ENCODE measurements around the gene TTLL5. TPM values are rescaled to one million over a fixed set of nuclear protein-coding genes. Genes with fewer than 3 reads are reported as not detected.

TTLL5 gene
- polyA plus RNA-seq (2012; ENCODE audit: insufficient read depth, insufficient read length, low read depth) = 8.7 TPM

- H3K36me3 ChIP-seq = peaks cover 4% of the 10 kb centered on the region; the same call in 1 of the 2 replicates
- H3K27me3 ChIP-seq = no peaks in the 10 kb centered on the region
- no peaks in the 10 kb centered on the region for H3K9me3 ChIP-seq
- peak within 1 kb of the TSS; percentile 90 for H3K4me3 ChIP-seq (ENCODE audit: low read depth, low read length)
- peak; percentile 96 for DNase-seq
- H3K4me1 ChIP-seq = no peaks in the 10 kb centered on the region
- TF ChIP-seq, protein P1, sequence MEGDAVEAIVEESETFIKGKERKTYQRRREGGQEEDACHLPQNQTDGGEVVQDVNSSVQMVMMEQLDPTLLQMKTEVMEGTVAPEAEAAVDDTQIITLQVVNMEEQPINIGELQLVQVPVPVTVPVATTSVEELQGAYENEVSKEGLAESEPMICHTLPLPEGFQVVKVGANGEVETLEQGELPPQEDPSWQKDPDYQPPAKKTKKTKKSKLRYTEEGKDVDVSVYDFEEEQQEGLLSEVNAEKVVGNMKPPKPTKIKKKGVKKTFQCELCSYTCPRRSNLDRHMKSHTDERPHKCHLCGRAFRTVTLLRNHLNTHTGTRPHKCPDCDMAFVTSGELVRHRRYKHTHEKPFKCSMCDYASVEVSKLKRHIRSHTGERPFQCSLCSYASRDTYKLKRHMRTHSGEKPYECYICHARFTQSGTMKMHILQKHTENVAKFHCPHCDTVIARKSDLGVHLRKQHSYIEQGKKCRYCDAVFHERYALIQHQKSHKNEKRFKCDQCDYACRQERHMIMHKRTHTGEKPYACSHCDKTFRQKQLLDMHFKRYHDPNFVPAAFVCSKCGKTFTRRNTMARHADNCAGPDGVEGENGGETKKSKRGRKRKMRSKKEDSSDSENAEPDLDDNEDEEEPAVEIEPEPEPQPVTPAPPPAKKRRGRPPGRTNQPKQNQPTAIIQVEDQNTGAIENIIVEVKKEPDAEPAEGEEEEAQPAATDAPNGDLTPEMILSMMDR (IDR thresholded peaks at IDR 0.05; ENCODE audit: low read depth, low read length) = no peak
These were observed at the start of gene TTLL5, which contains the start of gene ERG28 for GRCh38 chr14:75660630-75661498. TTLL5 (plus strand) TSS chr14:75661246; CDS start chr14:75663150, 1,904 bp downstream. ERG28 (minus strand) TSS chr14:75660876; CDS start chr14:75657502, 3,374 bp downstream.

DNA sequence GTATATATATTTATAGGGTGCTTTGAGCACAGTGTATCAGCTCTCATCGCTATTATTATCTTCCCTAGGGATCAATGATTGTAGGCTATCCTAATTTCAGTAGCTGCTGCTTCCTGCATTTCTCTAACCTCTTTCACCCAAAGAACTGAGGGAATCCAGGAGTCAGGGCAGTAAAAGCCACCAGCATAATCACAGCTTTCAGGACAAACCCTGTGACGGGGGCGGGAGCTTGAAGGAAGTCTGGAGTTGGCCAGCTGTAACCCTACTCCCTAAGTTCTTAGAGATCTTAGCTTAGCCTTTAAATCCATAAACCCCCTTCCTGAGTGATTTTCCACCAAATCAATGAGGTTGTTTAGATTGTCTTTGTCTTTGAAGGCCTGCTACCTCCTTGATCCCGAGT is 48.9 kb upstream of the TTLL5 start:
- H3K9me3 ChIP-seq = no peaks in the 10 kb centered on the region; the same call in 1 of the 2 replicates
- H3K4me3 ChIP-seq (ENCODE audit: low read depth, low read length) = no peak overlapping the region
- TF ChIP-seq, protein P1 (IDR thresholded peaks at IDR 0.05; ENCODE audit: low read depth, low read length) = no peak
- no peaks in the 10 kb centered on the region for H3K36me3 ChIP-seq
- H3K4me1 ChIP-seq = no peaks in the 10 kb centered on the region
- no peak for DNase-seq
- peaks cover 21% of the 10 kb centered on the region for H3K27me3 ChIP-seq

DNA sequence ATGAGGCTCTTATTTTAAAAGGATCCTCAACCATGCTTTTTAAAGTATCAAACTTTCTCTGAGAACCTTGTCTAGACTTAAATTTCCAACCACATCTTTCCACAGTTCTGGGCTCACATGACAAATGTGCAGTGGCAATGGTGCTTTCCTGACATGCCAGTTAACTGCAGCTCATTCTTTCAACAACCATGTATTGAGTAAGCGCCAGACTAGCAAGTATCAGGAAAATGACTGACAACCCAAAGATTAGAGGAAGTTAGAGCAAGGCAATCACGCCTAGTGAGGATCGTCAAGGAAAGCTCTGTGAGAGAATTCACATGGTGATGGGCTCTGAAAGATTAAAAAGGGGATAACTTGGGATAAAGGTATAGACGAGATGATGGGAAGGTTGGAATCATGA is 46.9 kb upstream of the TTLL5 start:
- peaks cover 21% of the 10 kb centered on the region for H3K27me3 ChIP-seq
- H3K4me3 ChIP-seq (ENCODE audit: low read depth, low read length) = no peak overlapping the region
- TF ChIP-seq, protein P1 (IDR thresholded peaks at IDR 0.05; ENCODE audit: low read depth, low read length) = no peak
- H3K36me3 ChIP-seq = no peaks in the 10 kb centered on the region
- H3K4me1 ChIP-seq = no peaks in the 10 kb centered on the region
- DNase-seq = no peak
- no peaks in the 10 kb centered on the region; the same call in 1 of the 2 replicates for H3K9me3 ChIP-seq

GRCh38 chr14:75615200-75615599 is 45.8 kb upstream of the TTLL5 start:
- Histone ChIP-seq H3K4me1 (no peaks in the 10 kb centered on the region), H3K9me3 (no peaks in the 10 kb centered on the region), H3K4me3 (ENCODE audit: low read depth, low read length) (no peak overlapping the region), H3K36me3 (no peaks in the 10 kb centered on the region), H3K27me3 (peaks cover 21% of the 10 kb centered on the region)
- TF ChIP-seq, protein P1 (IDR thresholded peaks at IDR 0.05; ENCODE audit: low read depth, low read length) = no peak
- DNase-seq = no peak

GRCh38 chr14:75619548-75619947 is 41.5 kb upstream of the TTLL5 start:
- Histone ChIP-seq H3K4me1 (no peaks in the 10 kb centered on the region), H3K9me3 (no peaks in the 10 kb centered on the region), H3K27me3 (no peaks in the 10 kb centered on the region), H3K4me3 (ENCODE audit: low read depth, low read length) (no peak overlapping the region), H3K36me3 (no peaks in the 10 kb centered on the region)
- TF ChIP-seq, protein P1 (IDR thresholded peaks at IDR 0.05; ENCODE audit: low read depth, low read length) = no peak
- no peak for DNase-seq

GRCh38 chr14:75625034-75625433 is 36.0 kb upstream of the TTLL5 start:
- H3K9me3 ChIP-seq = no peaks in the 10 kb centered on the region
- TF ChIP-seq, protein P1 (IDR thresholded peaks at IDR 0.05; ENCODE audit: low read depth, low read length) = no peak
- H3K4me1 ChIP-seq = no peaks in the 10 kb centered on the region
- H3K27me3 ChIP-seq = no peaks in the 10 kb centered on the region
- no peaks in the 10 kb centered on the region for H3K36me3 ChIP-seq
- no peak for DNase-seq
- H3K4me3 ChIP-seq (ENCODE audit: low read depth, low read length) = no peak overlapping the region

All from BE2C (cell line).